GM19239 (cell line): ENCODE results near the gene CPE.
"Not testable (repeated sequence)": the region's sequence is repeated elsewhere in the genome, so short reads cannot be mapped to it uniquely, and the experiment has no call there.

ENCODE experiments used
- DNase-seq: peaks from one replicate; pipeline ENCODE4 v3.0.0; 2011; ENCODE audit warnings: low spot score; ENCODE audit not compliant: insufficient read length
- FAIRE-seq: peaks from 2 replicates; lab custom pipeline; 2011; peaks lifted over from hg19 to GRCh38; lab: Jason Lieb, UNC

The CPE gene

DNA sequence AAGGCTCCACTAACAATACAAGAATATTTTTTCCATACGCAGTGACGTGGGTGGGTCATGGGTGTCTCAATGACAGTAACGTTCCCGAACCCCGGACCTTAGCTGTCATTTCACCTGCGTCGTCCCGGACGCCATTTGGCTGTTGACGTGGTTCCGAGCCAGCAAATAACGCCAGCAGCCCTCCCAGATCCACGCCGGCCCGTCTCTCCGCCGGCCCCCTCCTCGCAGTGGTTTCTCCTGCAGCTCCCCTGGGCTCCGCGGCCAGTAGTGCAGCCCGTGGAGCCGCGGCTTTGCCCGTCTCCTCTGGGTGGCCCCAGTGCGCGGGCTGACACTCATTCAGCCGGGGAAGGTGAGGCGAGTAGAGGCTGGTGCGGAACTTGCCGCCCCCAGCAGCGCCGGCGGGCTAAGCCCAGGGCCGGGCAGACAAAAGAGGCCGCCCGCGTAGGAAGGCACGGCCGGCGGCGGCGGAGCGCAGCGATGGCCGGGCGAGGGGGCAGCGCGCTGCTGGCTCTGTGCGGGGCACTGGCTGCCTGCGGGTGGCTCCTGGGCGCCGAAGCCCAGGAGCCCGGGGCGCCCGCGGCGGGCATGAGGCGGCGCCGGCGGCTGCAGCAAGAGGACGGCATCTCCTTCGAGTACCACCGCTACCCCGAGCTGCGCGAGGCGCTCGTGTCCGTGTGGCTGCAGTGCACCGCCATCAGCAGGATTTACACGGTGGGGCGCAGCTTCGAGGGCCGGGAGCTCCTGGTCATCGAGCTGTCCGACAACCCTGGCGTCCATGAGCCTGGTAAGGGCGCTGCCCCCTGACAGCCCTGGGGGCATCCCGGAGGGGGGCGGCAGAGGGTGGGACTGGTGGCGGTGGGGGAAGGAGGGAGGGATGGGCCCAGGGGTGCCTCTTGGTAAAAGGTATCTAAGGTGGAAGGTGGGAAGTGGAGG, at the start of gene CPE:
Gene CPE (plus strand): TSS at position 264 of the 933 bp plus-strand sequence. CDS start 214 bp downstream, at position 478.
- FAIRE-seq (no peak), DNase-seq (peak; percentile 39)

DNA sequence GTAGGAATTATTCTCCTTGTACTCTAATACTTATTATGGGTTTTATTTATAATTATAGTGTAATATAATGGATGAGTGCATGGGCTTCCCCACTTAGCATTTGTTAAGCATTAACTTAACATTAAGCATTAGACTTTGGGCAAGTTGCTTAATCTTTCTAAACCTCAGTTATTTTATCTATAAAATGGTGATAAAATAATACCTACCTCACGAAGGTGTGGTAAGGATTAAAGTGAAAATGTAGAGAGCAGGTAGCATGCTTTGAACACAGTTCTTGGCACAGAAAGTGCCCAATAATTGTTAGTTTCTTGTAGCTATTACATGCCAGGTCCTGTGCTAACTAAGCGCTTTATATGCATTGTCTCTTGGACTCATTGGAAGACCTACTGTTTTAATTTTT, 48.7 kb upstream of the CPE start:
- DNase-seq (no peak), FAIRE-seq (no peak)

DNA sequence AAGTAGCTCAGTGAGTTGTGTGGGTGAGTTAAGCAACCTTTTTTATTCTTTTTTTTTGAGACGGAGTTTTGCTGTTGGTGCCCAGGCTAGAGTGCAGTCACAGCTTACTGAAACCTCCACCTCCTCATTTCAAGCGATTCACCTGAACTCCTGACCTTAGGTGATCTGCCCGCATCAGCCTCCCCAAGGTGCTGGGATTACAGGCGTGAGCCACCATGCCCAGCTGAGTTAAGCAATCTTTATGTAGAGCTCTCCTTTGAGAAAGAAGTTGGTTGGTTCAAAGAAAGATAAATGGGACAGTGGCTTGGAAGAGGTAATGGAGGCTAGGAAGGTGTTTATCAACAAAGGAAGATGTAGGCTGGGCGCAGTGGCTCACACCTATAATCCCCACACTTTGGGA, 48.1 kb upstream of the CPE start:
- no peak for FAIRE-seq
- no peak for DNase-seq

DNA sequence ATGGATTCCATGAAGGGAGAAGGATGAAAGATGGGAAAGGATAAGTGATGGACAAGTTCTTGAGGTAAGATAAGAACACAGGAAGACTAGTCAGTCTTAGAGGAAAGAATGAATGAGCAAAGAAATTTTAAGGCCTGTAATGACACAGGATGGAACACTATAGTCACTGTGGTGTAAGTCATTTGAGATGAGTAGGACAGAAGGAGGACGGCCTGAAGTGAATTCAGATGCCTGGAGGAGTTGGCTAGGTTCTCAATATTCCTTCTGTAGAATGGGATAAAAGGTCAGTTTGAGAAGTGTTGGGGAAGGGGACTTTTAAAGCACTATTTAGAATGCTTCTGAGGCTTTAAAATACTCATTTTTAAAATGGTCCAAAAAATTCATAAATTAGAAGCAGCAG, 47.4 kb upstream of the CPE start:
- no peak for FAIRE-seq
- no peak for DNase-seq

DNA sequence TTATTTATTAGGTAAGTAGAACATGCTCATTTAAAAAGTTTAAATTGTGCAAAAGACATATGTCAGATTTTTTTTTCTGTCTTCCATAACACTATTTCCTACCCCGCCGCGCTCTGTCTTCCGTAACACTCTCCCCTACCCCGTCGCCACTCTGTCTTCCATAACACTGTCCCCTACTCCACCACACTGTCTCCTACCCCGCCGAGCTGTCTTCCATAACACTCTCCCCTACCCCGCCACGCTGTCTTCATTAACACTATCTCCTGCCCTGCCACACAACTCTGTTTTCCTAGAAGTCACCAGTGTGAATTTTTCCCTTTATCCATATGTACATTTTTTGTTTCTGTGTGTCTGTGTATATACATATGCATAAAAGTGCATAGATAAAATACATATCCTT, 47.0 kb upstream of the CPE start:
- no peak for FAIRE-seq
- no peak for DNase-seq

DNA sequence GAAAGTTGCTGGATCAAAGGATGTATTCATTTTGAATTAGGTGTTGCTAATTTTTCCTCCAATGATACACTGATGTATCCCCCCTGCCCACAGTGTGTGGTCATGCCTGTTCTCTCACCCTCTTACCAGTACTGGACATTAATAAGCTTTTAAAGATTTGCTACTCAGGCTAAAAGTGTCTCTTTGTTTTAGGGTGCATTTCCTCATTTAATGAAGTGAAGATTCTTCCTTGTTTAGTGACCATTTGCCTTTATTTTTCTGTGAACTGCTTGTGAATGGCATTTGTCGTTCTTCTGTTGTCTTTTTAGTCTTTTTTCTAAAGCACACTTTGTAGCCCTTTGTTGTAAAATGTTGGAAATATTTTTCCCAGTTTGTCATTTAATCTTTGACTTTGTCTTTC, 46.3 kb upstream of the CPE start:
- no peak for DNase-seq

DNA sequence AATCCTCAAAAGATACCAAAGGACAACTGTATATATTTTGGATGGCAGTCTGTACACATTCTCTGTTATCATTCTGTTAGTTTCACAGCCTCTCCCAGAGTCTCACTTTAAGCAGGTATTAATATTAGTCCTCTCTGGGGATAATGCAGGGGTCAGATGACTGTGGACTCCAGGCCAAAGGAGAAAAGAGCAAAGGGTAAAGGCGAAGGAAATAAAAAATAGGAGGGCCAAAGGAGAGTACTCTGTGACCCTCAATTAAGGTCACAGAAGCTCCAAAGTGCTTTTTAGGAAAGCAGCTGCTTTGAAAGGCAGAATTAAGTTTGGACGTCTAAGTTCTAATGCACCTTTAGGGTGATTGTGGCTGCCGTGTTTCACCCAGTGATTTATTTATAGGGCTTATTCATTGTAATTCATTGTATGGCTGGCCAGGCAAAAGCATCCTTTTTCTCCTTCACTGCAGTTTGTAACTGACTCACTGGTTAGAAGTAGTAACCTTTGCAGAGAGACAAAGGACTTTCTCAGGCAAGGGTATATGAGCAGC, 43.6 kb upstream of the CPE start:
- FAIRE-seq: no peak

More for the DNA sequence above, 46.3 kb upstream of the CPE start:
- FAIRE-seq: no peak

DNA sequence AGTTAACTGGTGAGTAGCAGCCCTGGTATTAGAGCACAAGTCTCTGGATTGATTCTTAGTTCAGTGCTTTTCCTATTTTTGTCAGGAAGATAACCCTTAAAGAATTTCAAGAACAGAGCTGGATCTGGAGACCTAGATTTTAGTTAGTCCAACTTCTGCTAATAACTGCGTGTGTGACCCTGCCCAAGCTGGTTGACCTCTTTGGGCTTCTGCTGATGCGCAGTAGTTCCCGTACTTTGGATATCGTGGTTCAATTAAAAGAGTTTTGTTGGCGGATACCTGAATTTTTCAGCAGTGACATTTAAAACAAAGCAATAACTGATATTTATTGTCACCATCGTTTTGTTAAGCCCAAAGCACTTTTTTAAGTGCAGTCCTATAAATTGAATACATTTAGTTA, 42.1 kb upstream of the CPE start:
- no peak for FAIRE-seq
- no peak for DNase-seq

More for the DNA sequence above, 43.6 kb upstream of the CPE start:
- no peak for DNase-seq

DNA sequence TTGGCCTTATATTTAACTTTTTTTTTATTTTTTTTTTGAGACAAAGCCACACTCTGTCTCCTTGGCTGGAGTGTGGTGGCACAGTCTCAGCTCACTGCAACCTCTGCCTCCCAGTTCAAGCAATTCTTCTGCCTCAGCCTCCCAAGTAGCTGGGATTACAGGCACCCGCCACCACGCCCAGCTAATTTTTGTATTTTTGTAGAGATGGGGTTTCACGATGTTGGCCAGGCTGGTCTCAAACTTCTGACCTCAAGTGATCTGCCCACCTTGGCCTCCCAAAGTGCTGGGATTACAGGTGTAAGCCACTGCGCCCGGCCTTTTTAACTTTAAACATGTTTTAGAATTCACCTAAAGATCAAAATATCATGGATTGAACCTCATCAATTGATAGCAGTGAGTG, 36.5 kb upstream of the CPE start:
- DNase-seq, FAIRE-seq: not testable (repeated sequence)

DNA sequence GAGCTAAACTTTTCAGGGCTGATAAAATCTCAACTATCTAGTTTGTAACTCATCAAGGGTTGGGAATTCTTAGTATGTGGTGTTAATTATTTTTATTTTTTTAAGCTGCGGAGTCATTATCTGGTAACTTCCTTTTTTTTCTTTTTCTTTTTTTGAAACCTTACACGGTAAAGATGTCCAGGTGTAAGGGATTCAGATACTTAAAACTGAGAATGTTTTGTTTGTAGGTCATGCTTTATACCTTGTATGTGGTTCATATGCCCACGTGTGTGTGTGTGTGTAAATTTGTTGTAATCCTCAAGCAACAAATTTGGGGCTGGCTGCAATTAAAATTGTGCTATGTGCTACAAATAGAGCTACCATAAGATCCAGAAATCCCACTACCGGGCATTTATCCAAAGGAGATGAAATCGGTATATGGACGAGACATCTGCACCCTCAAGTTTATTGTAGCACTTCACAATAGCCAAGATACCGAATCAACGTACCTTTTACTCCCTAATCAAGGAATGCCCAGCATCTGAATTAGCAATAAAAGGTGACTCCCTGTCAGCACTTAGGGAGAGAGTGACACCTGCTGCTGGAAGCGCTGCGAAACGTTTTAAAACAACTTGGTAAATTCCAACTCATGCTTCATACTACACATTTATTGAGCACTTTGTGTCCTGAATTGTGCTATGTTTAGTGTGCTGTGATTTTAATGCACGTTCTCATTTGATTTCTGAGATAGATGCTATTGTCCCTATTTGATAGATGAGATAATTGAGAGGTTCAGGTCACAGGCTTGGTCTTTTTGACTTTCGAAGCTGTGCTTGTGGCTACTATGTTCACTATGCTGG, 35.2 kb upstream of the CPE start:
- FAIRE-seq (peak; percentile 77), DNase-seq (no peak)

DNA sequence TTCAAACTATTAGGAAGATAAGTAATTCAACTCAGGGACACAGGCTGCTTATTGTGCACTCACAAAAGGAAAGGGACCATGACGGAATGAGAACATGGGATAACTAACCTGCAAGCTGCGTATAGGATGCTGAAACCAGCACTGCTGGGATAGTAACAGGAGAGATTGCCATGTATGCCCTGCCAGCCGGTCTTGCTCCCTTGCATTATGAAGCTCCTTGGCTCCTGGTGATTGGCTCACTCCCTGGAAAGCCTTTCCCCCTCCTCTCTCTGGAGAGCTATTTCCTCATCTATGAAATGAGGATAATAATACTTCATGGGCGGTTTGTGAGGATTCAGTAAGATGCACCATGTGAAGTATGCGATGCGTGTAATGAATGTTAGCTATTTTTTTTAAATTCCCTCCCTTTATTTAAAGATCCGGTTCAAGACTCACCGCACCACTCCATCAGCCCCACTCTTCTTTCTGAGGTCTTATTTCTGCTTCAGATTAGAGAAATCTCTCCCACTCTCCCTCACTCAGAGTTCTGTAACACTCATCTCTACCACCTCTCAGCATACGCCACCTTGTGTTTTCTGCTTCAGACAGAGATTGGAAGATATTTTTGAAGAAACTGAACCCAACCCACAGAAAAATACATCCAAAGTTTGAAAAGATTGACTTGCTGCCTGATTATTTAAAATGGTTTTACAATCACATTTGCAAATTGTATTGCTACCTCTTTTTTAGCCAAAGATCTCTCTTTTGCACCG, 33.0 kb upstream of the CPE start:
- no peak for FAIRE-seq

DNA sequence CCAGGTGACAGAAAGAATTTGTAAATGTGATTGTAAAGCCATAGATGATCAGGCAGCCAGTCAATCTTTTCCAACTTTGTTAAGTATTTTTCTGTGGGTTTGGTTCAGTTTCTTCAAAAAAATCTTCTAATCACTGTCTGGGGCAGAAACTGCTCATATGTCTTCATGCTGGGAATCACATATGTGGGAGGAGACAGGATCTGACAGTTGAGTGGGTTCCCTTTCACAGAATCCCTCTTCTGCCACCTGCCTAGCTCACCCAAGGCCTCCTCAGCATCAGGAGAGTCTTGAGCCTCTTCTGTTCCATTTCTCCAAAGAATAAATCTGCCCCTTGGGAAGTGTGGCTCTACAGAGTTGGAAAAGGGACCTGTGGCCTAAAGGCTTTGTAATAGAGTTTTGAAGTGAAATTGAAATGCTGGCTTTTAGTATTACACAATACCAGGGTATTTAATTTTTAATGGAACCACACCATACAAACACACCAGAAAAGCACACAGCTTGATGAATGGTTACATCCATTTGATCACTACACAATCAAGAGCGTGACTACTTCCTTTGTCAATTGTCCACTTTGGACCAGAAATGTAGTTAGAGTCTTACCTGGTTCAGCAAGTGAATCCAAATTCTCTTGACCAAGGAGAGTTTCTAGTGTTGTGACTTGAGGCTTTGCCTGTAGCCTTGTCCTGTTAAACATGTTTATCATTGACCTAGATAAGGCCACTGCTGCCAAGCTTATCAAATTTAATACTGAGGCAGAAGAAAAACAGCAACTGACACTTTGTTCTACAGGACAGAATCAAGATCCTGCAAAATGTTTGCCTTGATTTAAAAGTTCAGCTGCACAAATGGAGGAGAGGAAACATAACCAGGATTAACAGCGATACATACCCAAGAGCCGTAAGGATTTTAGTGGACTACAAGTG, 30.9 kb upstream of the CPE start:
- DNase-seq (no peak), FAIRE-seq (no peak)

More for the DNA sequence above, 33.0 kb upstream of the CPE start:
- DNase-seq: no peak

DNA sequence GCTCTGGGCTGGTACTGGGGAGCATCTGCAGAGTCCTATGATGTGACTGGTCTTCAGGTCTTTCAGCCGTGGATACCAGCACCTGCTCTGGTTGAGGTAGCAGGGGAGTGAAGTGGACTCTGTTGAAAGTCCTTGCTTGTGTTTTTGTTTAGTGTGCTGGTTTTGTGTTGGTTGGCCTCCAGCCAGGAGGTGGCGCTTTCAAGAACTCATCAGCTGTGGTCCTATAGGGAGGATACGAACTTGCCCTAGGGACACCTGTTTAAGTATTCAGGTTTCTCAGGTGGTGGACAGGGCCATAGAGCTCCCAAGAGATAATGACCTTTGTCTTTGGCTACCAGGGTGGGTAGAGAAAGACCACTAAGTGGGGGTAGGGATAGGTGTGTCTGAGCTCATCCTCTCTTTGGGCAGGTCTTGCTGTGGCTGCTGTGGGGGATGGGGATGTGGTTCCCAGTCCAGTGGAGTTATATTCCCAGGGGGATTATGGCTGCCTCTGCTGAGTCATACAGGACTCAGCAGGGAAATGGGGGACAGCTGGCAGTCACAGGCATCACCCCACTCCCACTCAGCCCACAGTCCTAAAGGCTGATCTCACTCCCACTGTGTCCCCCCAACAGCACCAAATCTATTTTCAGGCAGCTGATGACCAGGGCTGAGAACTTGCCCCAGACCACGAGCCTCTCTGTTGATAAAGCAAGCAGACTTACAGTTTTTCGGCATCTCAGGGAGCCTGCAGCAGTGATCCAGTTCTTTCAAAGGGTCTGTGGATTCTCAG, 27.3 kb upstream of the CPE start:
- FAIRE-seq (no peak), DNase-seq (no peak)

DNA sequence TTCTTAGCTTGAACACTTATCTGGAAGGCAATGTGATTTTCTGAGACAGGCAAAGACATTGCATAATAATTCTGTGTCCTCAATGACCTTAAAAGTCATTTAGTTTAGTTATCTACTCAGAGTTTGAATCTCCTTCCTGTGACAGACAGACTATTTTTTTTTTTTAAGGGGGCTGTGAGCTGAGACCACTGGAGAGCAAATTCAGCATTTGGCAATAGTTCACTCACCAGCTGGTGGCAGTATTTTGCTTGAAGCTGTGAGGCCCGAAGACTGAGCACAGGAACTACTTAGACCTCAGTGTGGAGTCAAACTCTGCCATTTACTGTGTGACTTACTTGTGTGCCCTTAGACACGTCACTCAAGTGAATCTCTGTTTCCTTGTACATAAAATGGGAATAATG, 22.9 kb upstream of the CPE start:
- peak; percentile 37 for FAIRE-seq
- DNase-seq: no peak

DNA sequence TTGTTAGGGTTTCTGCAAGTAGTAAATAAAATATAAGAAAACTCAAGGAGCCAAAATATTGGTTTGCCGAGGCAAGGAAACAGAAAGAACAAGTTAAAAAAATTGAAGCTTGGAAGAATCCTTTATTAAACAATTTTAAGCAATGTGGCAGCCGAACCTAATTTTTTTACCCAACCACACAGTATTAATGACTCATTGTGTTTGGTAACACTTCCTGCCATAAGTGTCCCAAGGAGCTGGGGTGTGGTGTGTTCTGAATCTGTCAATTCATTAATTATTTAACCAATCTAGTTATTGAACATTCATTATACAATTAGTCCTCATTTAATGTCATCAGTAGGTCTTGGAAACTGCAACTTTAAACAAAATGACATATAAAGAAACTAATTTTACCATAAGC, 19.3 kb upstream of the CPE start:
- DNase-seq: no peak
- FAIRE-seq: no peak

DNA sequence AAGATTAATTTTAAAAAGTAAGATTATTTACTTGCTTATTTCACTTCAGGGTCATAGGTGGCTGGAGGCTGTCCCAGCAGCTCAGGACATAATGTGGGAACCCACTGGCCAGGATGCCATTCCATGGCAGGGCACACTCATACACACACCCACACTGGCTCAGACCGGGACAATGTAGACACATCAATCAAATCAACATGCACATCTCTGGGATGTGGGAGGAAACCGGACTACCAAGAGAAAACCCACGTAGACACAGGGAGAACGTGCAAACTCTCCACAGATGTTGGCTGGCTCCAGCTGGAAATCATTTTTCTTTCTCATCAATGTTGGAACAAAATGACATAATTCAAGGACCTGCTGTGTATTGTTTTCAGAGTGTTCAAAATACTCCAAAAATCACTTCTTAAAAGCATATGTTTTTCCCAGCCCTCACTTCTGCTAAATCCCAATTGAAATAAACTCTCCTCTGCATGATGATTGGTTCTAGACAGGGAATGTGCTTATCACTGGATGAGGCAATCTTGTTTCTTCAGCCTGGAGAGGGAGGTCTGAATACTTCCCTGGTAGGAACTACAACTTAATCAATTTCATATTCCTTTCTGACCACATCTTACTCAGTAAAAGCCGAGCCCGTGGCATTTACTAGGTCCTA, 18.6 kb upstream of the CPE start:
- DNase-seq: no peak
- no peak for FAIRE-seq

DNA sequence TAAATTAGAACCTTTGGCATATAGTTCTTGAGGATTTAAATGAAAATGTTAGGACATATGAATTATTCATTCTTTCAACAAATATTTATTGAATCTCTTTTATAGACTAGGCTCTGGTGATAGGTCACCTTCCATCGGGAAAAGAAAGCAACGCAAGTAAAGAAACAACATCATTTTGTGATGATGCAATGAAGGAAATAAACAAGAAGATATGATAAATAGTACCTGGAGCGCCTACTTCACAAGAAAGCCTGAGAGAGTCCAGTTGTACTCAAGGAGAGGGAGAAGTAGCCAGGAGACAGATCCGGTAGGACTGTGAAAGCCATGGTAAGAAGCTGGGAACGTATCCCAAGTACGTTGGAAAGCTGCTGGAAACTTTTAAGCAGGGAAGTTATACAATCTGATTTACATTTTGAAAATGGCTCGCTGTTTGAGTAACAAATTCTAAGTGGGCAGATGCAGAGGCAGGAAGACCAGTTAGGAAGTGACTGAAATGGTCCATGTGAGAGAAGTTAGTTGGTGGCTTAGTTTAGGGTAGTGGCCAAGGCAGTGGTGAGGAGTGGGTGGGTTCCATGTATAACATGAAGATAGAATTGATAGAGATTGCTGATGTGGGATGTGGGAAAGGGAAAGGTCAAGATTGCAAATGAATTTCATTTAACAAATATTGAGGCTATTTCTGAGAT, 17.7 kb upstream of the CPE start:
- DNase-seq (no peak), FAIRE-seq (no peak)
